B cell (primary cell): ENCODE data around the gene ZNF57. TPM values are rescaled to one million over a fixed set of nuclear protein-coding genes. Genes with fewer than 3 reads are reported as not detected.

Experiments used
- ATAC-seq: fragments of 200-7000 bp; cut with Tn5 transposase; one replicate; pipeline ENCODE4 v1.10.0; 2021; ENCODE audit warnings: low read depth, mild to moderate bottlenecking, moderate number of reproducible peaks, moderate library complexity
- CTCF ChIA-PET: fragments of 350-600 bp; sonication (Branson Sonifier 250); formaldehyde crosslinking; loops from one replicate; lab custom pipeline; 2021; ENCODE audit warnings: antibody characterized with exemption, inconsistent platforms; lab: Charles Lee
- POLR2A ChIA-PET: fragments of 350-600 bp; sonication (Branson Sonifier 250); formaldehyde crosslinking; loops from one replicate; lab custom pipeline; 2021; ENCODE audit warnings: antibody characterized with exemption; lab: Charles Lee
- DNase-seq: peaks from one replicate; pipeline ENCODE4 v3.0.0; 2013
- H2AFZ ChIP-seq: 2 replicates; pipeline ENCODE4 v1.6.1; 2012; ENCODE audit warnings: mild to moderate bottlenecking, low read depth, low read length; ENCODE audit not compliant: insufficient read depth, poor library complexity, severe bottlenecking
- H3K27ac ChIP-seq, 2 donors: 1 replicate in 1 of 2; 2 replicates in 1 of 2; pipeline ENCODE4 v1.5.1; 2012 to 2013; ENCODE audit warnings: low read length in 2 of 2, mild to moderate bottlenecking in 2 of 2, moderate library complexity in 1 of 2
- H3K27me3 ChIP-seq, 4 experiments: fragments of 200-600 bp in 1 of 4; sonication (generic) in 1 of 4; replicated peaks in 1 of 4; 1 replicate in 2 of 4; 2 replicates in 2 of 4; pipeline versions ENCODE4 v1.6.1 to v1.7.0; 2013 to 2016; ENCODE audit warnings: low read length in 3 of 4, mild to moderate bottlenecking in 2 of 4, mixed read lengths in 1 of 4, moderate library complexity in 1 of 4; ENCODE audit not compliant: insufficient read depth in 4 of 4, control insufficient read depth in 3 of 4; ENCODE audit errors: control extremely low read depth in 1 of 4
- H3K36me3 ChIP-seq, 2 experiments: replicated peaks in 1 of 2; 1 replicate in 1 of 2; 2 replicates in 1 of 2; pipeline versions ENCODE4 v1.6.1 to v1.7.1; 2013; ENCODE audit warnings: low read length in 1 of 2; ENCODE audit not compliant: insufficient read depth in 2 of 2, control insufficient read depth in 1 of 2; ENCODE audit errors: control extremely low read depth in 1 of 2, extremely low read depth in 1 of 2
- H3K4me1 ChIP-seq, 2 donors: fragments of 200-600 bp in 1 of 2; sonication (generic) in 1 of 2; 1 replicate in 1 of 2; 2 replicates in 1 of 2; pipeline versions ENCODE4 v1.5.1 to v1.6.1; 2013 to 2017; ENCODE audit warnings: low read length in 2 of 2; ENCODE audit not compliant: control insufficient read depth in 2 of 2, insufficient read depth in 2 of 2
- H3K4me2 ChIP-seq: replicated peaks from 2 replicates; pipeline ENCODE3; 2012; ENCODE audit warnings: mild to moderate bottlenecking, low read depth, low read length; ENCODE audit not compliant: poor library complexity, severe bottlenecking
- H3K4me3 ChIP-seq, 5 experiments: fragments of 200-600 bp in 1 of 5; sonication (generic) in 1 of 5; 1 replicate in 3 of 5; 2 replicates in 2 of 5; pipeline versions ENCODE4 v1.5.1 to v1.7.0; 2011 to 2016; ENCODE audit warnings: low read length in 4 of 5, mild to moderate bottlenecking in 4 of 5, low read depth in 2 of 5, control low read depth in 1 of 5, moderate library complexity in 1 of 5; ENCODE audit not compliant: insufficient read depth in 1 of 5; ENCODE audit errors: control extremely low read depth in 1 of 5, extremely low read depth in 1 of 5
- H3K79me2 ChIP-seq: fragments of 200-600 bp; sonication (generic); one replicate; pipeline ENCODE4 v1.6.0; 2016; ENCODE audit warnings: low read length; ENCODE audit not compliant: control insufficient read depth, insufficient read depth
- H3K9ac ChIP-seq: fragments of 200-600 bp; sonication (generic); 2 replicates; pipeline ENCODE4 v1.6.1; 2017; ENCODE audit warnings: mild to moderate bottlenecking, low read length, moderate library complexity
- H3K9me3 ChIP-seq, 3 donors: one replicate each; pipeline versions ENCODE4 v1.6.1 to v1.7.1; 2013; ENCODE audit warnings: low read length in 2 of 3; ENCODE audit not compliant: control insufficient read depth in 2 of 3, insufficient read depth in 1 of 3; ENCODE audit errors: control extremely low read depth in 1 of 3
- H4K20me1 ChIP-seq: 2 replicates; pipeline ENCODE4 v1.6.0; 2012; ENCODE audit warnings: mild to moderate bottlenecking, low read length; ENCODE audit not compliant: insufficient read depth, control insufficient read depth, poor library complexity, severe bottlenecking
- H3K27ac Mint-ChIP-seq: one replicate; pipeline ENCODE4 v1.8.0; 2021; ENCODE audit warnings: mixed read lengths
- H3K27me3 Mint-ChIP-seq: one replicate; pipeline ENCODE4 v1.8.0; 2021; ENCODE audit warnings: mixed read lengths
- H3K4me1 Mint-ChIP-seq: one replicate; pipeline ENCODE4 v1.8.0; 2021; ENCODE audit warnings: mixed read lengths
- H3K4me3 Mint-ChIP-seq: one replicate; pipeline ENCODE4 v1.8.0; 2021; ENCODE audit warnings: mixed read lengths
- H3K9me3 Mint-ChIP-seq: one replicate; pipeline ENCODE4 v1.8.0; 2022; ENCODE audit warnings: mixed read lengths; ENCODE audit not compliant: insufficient read depth
- EZH2 ChIP-seq: IDR thresholded peaks from 2 replicates; pipeline ENCODE4 v1.6.1; 2012; ENCODE audit warnings: borderline replicate concordance, low read depth, mild to moderate bottlenecking, moderate library complexity, low read length; ENCODE audit not compliant: insufficient read depth, poor library complexity, severe bottlenecking
- WGBS: methylation state at CpG from one replicate; pipeline ENCODE4 v1.1.5; 2013; ENCODE audit warnings: missing lambda C conversion rate; ENCODE audit not compliant: insufficient coverage; 5-methylcytosine and 5-hydroxymethylcytosine counted together
- intact Hi-C: fragments of 100-400 bp; cut with micrococcal nuclease; formaldehyde crosslinking; loops from one replicate; pipeline ENCODE4 v1.10.0; 2022
- polyA plus RNA-seq: library from polyadenylated mRNA; depleted of rRNA; stranded (reverse); fragments of >200 nt; gene quantifications from 2 replicates; pipeline ENCODE4 v1.2.3, GENCODE V29; 2012
- total RNA-seq, 2 donors: library from RNA; stranded (reverse); fragments of 120-200 nt in 1 of 2; gene quantifications; 1 replicate in 1 of 2; 2 replicates in 1 of 2; pipeline versions ENCODE4 v1.2.3 to v1.2.4, GENCODE V29; 2013 to 2022
- TF ChIP-seq, protein P1 (sequence below): fragments of 200-600 bp; IDR thresholded peaks from one replicate; pipeline ENCODE4 v1.8.0; 2022; ENCODE audit warnings: antibody characterized with exemption, mild to moderate bottlenecking

ZNF57 gene
- total and polyA plus RNA-seq, 2 donors (not counting 1 experiment from before 2014, with no cell fraction given) = 1.4 to 3.4 TPM

DNA sequence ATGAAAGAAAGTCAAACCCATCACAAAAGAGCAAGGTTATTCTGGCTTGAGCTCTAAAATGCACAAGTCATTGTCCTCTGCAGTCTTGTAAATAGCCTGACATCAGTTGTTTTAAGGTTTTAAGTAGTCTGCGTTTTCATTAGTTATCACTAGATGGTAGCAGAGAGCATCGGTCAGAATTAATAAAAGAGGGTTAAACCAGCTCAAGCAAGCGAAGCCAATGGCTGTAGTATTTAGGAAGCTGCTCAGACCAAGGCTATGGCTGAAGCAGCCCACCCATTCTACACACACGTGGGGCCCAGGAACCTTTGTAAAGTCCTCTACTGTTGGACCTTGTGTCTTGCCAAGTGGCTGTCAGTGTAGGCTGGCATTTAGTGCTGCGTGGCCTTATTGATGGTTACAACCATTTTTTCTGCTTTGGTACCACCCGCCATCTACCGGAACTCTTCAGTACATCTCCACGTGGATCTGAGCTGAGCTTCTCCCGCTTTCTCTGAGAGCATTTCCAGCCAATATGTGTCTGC lies 13.3 kb upstream of the ZNF57 start:
- Histone ChIP-seq H2AFZ (no peak overlapping the region), H3K36me3 (no peaks in the 10 kb centered on the region), H3K27ac (peak overlapping the region in 1 of 2 donors; percentile 72), H4K20me1 (no peaks in the 10 kb centered on the region), H3K4me1 (peaks cover 3 to 16% of the 10 kb centered on the region in 2 donors), H3K9me3 (peaks cover 0 to 8% (median 0%) of the 10 kb centered on the region in 3 donors), H3K4me2 (peak overlapping the region; percentile 12), H3K9ac (no peak overlapping the region), H3K79me2 (no peaks in the 10 kb centered on the region), H3K4me3 (no peak overlapping the region), H3K27me3 (no peaks in the 10 kb centered on the region)
- Mint-ChIP-seq H3K4me1 (peaks cover 18% of the 10 kb centered on the region), H3K27ac (peak overlapping the region; percentile 53), H3K27me3 (peaks cover 4% of the 10 kb centered on the region), H3K9me3 (no peaks in the 10 kb centered on the region), H3K4me3 (peak overlapping the region; percentile 27)
- no peak for TF ChIP-seq EZH2
- TF ChIP-seq, protein P1, sequence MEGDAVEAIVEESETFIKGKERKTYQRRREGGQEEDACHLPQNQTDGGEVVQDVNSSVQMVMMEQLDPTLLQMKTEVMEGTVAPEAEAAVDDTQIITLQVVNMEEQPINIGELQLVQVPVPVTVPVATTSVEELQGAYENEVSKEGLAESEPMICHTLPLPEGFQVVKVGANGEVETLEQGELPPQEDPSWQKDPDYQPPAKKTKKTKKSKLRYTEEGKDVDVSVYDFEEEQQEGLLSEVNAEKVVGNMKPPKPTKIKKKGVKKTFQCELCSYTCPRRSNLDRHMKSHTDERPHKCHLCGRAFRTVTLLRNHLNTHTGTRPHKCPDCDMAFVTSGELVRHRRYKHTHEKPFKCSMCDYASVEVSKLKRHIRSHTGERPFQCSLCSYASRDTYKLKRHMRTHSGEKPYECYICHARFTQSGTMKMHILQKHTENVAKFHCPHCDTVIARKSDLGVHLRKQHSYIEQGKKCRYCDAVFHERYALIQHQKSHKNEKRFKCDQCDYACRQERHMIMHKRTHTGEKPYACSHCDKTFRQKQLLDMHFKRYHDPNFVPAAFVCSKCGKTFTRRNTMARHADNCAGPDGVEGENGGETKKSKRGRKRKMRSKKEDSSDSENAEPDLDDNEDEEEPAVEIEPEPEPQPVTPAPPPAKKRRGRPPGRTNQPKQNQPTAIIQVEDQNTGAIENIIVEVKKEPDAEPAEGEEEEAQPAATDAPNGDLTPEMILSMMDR = peak; percentile 80
- peak; percentile 58 for ATAC-seq
- CTCF ChIA-PET = interaction anchor here (0.5 to 2.2 kb wide), 26 partner anchors 11 to 342 kb away, joined by 3 to 17 read pairs (median 4); partner anchors contain the start of genes ZNF555, ZNF556 and ZNF57
- 46% methylated on average over 7 of the region's 9 CpGs for WGBS
- intact Hi-C loops = loop anchor here (1.0 to 5.0 kb wide), 3 partner anchors 45 to 221 kb away; partner anchors contain the start of gene ZNF555
- POLR2A ChIA-PET = interaction anchor here (0.6 to 1.2 kb wide), 3 partner anchors 20 to 412 kb away, joined by 3 read pairs; partner anchors contain the start of gene GADD45B
- peak; percentile 71 for DNase-seq

DNA sequence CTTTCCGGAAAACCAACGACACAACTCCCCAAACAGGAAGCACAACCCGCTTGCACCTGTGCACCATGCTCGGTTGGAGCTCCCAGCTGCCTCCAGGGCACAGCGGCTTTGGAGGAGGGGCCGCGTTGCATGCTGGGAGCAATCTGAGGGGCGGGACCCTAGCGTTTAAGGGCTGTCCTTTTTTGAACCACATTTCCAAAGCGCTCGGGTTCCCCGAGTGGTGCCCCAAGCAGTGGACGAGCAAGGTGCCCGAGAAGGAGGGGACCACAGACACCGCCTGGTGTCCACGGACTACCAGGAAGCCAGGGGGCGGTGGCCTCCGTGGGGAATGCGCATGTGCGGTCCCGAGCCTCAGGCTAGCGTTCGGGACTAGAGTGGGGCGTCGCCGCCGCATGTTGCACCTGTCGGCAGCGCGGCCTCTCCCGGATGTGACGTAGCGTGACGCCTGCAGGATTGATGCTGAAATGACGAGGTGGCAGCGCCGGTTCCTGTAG lies 11.9 kb upstream of the ZNF57 start:
- H3K79me2 ChIP-seq = no peaks in the 10 kb centered on the region
- H4K20me1 ChIP-seq = no peaks in the 10 kb centered on the region
- no peak overlapping the region for H3K9ac ChIP-seq
- Mint-ChIP-seq H3K4me1 (peaks cover 18% of the 10 kb centered on the region), H3K27me3 (peaks cover 4% of the 10 kb centered on the region), H3K9me3 (no peaks in the 10 kb centered on the region), H3K4me3 (peak overlapping the region; percentile 77), H3K27ac (peak overlapping the region; percentile 75)
- ChIA-PET POLR2A (no interaction called here), CTCF (interaction anchor here (1.2 to 2.2 kb wide), 7 partner anchors 12 to 273 kb away, joined by 3 to 17 read pairs (median 6); partner anchors contain the start of gene ZNF57)
- H2AFZ ChIP-seq = peak overlapping the region; percentile 27
- peak overlapping the region in 3 of 5 experiments; percentile 8 to 30 (median 9) for H3K4me3 ChIP-seq
- no peaks in the 10 kb centered on the region for H3K27me3 ChIP-seq
- H3K4me2 ChIP-seq = peak overlapping the region; percentile 50
- H3K27ac ChIP-seq = peak overlapping the region; percentile 19 to 72
- intact Hi-C loops = loop anchor here (5.0 kb wide), 1 partner anchor 46 kb away; the partner anchor contains the start of gene ZNF555
- TF ChIP-seq, protein P1 = no peak
- no peak for TF ChIP-seq EZH2
- ATAC-seq = peak; percentile 69
- peaks cover 3 to 16% of the 10 kb centered on the region in 2 donors for H3K4me1 ChIP-seq
- peak; percentile 81 for DNase-seq
- WGBS = 55% methylated on average over 36 of the region's 37 CpGs
- H3K36me3 ChIP-seq = no peaks in the 10 kb centered on the region
- peaks cover 0 to 8% (median 0%) of the 10 kb centered on the region in 3 donors for H3K9me3 ChIP-seq
